ENCODE measurements around the gene A3GALT2.

- no peak for TF ChIP-seq YY1 (IDR thresholded peaks at IDR 0.05; ENCODE audit: insufficient read depth, insufficient read length)
- no peak for TF ChIP-seq ZNF274 (IDR thresholded peaks at IDR 0.05; ENCODE audit: low read depth, low read length)
Measured at GRCh38 chr1:33357099-33357498, 36.2 kb upstream of the A3GALT2 start.

Data from NT2/D1 (cell line).